Activated CD4-positive, CD25-positive, alpha-beta regulatory T cell treated with anti-CD3 and anti-CD28 coated beads, Interleukin-2, amount 50 U/mL, for 16 hours (primary cell): ENCODE measurements around the gene ASRGL1.
"Not testable (repeated sequence)": the region's sequence is repeated elsewhere in the genome, so short reads cannot be mapped to it uniquely, and the experiment has no call there.

ENCODE experiments used
- DNase-seq: peaks from one replicate; pipeline ENCODE4 v3.0.0-alpha.2; 2020; ENCODE audit warnings: low read depth, low spot score

ASRGL1 gene

DNA sequence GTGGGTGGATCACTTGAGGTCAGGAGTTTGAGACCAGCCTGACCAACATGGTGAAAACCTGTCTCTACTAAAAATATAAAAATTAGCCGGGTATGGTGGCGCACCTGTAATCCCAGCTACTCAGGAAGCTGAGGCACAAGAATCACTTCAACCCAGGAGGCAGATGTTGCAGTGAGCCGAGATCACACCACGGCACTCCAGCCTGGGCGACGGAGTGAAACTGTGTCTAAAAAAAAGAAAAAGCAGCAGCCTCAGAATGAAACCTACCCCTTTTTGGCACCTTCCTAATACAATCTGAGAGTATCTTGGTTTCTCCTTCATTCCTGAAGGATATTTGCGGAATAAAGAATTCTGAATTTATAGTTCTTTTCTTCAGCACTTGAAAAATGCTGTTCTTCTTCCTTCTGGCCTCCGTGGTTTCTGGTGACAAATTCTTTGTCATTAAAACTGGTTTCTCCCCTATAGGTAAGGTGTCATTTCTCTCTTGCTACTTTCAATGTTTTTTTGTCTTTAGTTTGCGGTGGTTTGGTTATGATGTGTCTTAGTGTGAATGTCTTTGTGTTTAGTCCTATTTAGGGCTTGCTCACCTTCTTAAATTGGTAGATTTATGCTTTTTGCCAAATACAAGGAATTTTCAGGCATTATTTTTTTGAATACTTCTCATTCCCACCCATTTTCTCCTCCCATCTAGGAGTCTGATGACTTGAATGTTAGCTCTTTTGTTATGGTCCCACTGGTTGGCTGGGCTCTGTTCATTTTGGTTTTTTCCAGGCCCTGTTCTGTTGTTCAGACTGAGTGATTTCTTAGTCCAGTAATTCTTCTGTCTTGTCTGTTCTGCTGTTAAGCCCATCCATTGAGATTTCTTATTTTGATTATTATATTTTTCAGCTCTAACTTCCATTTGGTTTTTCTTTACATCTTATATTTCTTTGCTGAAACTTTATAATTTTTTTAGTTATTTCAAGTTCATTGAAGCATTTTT is 15.4 kb downstream of the ASRGL1 start:
- no peak for DNase-seq

DNA sequence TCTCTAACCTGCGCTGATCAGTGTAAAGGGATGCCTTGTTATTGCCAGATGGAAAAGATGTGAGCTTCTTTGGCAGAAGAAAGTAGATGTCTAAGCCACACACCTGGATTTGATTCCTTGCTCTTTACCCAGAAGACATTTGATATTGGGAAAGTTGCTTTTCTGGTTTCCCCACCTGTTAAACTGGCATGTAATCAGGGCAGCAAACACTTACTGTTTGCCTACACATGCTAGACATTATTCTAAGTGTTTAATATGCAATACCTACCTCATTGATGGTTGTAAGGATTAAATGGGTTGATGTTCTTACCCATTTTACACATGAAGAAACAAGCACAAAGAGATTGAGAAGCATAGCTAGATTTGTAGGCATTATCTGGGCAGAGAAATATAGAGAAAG is 16.6 kb downstream of the ASRGL1 start:
- no peak for DNase-seq

DNA sequence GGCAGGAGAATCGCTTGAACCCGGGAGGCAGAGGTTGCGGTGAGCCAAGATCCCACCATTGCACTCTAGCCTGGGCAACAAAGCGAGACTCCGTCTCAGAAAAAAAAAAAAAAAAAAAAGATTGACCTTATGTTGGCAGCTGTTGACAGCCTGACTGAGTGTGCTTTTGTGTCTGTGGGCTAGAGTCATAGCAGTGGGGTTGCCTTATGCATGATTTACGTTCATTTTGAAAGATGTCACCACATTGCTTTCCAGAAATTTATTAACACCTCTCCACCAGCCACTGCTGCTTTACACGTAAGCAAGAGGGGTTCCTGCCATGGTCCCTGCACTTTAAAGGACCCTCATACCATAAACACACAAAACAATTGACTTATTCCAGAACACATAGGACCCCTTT is 21.0 kb downstream of the ASRGL1 start:
- DNase-seq, result no peak

DNA sequence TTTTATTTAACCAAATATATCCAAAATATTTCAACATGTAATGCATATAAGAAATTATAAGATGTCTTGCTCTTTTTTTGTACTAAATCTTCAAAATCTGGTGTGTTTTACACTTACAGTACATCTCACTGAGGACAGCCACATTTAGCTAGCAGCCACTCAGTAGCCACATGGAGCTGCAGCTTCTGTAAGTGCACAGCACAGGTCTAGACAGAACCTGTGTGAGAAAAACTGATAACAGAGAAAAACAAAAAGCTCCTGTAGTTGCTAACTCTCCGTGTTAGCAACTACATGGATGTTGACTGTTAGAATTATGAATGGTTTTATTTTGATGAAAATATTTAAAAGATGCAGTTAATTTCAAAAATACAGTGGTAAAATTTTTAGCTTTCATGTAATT is 22.2 kb downstream of the ASRGL1 start:
- DNase-seq, result no peak

DNA sequence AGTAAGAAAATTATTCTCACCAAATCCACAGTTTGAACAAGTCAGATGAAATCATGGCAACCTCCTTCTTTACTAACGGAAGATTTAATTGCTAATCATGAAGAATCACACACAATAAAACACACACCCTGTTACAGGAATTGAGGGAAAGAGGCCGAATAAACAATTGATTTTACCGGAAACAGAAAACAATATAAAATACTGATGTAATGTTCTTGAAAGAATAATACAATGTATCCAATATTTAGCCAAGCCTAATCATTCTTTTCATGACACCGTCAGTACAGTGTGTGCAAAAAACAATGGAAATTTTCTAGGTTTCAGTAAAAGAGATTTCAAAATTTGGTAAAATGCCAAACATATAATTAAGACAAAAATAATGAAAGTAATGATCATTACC is 23.4 kb downstream of the ASRGL1 start:
- no peak for DNase-seq

DNA sequence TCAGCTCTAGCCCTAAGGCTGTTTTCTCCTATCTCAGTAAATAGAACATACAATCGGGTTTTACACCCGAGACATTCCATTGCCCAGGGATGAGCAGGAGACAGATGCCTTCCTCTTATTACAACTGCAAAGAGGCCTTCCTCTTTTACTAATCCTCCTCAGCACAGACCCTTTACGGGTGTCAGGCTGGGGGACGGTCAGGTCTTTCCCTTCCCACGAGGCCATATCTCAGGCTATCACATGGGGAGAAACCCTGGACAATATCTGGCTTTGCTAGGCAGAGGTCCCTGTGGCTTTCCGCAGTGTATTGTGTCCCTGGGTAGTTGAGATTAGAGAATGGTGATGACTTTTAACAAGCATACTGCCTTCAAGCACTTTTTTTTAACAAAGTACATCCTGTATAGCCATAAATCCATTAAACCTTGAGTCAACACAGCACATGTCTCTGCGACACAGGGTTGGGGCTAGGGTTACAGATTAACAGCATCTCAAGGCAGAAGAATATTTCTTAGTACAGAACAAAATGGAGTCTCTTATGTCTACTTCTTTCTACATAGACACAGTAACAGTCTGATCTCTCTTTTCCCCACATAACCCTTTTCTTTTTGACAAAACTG is 31.7 kb downstream of the ASRGL1 start:
- DNase-seq, result not testable (repeated sequence)

DNA sequence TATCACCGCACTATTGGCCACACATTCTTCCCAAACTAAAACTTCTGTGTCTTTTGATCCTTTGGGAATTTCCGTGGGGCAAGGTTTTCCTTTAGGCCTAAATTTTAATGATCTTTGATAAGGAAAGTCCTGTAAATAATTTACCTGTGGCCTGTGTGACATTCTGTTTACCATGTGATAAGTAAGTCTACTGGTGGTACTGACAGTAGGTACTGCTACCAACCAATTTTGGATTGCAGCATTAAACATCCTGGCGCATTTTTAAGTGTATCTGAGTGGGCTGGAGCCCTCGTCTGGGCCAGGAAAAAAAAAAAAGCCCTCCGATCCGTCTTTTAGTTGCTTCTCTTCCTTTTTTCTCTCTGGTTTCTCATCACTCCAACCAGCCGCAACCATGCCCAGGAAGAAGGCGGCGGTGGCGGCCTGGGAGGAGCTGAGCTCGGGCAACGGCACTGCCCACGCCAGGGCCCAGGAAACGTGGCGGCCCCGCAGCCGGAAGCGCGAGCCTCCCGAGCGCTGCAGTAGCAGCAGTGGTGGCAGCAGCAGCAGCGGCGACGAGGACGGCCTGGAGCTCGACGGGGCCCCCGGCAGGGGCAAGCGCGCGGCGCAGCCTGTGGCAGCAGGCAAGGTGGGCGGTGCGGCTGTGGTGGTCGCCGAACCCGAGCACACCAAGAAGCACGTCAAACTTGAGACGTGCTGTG is 33.6 kb downstream of the ASRGL1 start:
- DNase-seq, result no peak

DNA sequence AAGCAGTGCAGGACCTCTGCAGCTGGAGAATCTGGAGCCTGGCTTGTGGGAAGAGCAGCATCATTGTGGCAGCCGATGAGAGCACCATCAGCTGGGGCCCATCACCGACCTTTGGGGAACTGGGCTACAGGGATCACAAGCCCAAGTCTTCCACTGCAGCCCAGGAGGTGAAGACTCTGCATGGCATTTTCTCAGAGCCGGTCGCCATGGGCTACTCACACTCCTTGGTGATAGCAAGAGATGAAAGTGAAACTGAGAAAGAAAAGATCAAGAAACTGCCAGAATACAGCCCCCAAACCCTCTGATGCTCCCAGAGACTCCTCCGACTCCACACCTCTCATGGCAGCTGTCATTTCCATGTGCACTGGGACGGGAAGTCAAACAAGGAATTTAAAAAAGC is 35.6 kb downstream of the ASRGL1 start:
- no peak for DNase-seq

DNA sequence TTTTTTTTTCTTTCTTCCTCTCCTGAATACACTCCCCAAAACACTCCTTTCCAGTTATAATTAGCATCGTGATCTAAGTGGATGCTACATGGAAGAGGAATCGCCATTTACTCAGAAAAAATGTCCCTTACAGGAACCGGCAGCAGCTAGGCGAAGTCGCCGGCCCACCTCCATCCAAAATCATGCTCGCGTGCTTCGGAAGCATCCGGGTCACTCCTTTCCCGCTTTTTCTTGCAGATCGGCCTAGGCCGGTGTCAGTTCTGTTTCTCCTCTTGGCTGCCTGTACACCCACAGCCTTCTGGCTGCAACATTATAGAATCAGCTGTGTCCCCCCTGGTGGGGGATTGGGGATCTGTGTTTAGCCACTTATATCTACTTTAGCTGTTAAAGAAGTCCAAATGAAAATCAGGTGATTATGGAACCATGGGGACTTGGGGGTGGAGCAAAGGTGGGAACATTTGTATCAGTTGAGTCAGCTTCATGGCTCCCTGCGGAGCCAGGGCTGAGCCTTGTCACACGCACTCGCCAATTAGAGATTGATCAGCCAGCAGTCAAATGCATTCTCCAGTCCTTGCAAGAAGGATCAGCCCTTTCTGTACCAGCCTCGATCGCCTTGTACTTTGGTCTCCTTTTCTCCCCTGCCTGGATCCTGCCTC is 36.3 kb downstream of the ASRGL1 start:
- no peak for DNase-seq

DNA sequence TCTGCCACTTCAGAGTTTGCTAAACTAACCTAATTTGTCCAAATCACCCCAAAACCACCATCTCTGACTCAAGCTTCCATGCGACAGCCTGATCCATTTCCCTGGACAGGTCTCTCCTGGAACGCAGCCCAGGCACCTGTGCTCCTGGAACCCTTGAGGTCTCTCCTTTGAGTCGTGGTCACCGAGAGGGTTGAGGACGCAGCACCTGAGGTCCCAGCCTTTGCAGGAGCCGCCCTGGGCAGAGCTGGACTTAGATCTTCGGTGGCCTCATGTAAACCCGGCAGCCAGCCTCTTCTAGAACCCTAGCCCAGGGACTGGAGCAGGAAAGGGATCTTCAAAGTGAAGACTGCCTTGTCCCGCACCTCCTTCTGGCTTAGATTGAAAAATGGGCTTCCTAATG is 37.6 kb downstream of the ASRGL1 start:
- DNase-seq, result no peak

DNA sequence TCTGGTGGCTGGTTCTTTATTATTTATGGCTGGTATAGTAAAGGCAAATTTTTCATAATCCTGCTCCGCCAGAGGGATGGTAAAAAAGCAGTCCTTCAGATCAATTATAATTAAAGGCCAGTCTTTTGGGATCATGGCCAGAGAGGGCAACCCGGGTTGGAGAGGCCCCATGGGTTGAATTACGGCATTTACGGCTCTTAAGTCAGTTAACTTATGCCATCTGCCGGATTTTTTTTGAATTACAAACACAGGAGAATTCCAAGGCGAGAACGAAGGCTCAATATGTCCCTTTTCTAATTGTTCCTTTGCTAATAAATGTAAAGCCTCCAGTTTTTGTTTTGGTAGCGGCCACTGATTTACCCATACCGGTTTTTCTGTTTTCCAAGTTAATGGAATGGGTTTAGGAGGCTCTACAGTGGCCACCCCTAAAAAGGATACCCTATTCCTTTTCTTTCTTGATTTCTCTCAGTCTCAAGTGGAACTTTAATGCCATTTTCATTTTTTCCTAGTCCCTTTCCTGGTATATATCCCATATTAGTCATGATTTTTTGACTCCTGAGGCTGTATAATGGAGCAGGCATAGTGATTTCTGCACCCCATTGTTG is 41.3 kb downstream of the ASRGL1 start:
- DNase-seq, result not testable (repeated sequence)

DNA sequence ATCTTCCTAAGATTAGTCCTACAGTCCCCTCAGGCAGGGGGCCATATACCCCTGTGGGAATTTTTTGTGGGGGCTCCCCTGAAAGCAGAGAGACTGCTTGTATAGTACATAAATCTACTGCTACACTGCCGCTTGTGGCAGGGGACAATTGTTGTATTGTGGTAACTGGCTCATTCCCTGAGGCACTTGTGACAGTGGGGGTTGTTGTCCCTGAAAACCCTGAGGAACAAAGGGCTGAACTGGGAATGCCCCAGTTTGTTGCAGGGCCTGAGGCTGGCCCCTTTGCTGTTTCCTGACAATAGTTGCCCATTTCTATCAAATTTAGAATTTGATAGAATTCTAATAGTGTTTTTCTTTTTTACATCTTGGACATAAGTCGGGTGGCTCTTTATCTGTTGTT is 42.3 kb downstream of the ASRGL1 start:
- DNase-seq, result not testable (repeated sequence)

DNA sequence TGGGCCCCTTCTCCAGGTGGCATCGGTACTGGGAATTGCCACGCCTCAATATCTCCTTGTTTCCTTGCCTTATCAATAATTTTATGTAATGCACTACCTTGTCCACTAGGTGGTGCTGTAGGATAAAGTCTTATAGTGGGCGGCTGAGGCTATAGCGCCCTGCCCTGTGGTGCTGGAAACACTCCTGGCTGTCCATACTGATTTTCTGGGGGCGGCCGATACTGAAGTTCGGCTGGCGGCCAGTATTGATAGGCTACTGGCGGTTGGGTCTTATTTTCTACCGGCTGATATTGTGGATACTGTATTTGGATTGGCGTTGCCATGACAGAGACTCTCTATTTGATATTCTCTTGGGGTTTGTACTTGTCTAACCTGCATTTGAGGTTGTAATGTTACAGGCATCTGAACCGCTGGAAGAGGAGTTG is 43.6 kb downstream of the ASRGL1 start:
- DNase-seq, result peak; percentile 26

DNA sequence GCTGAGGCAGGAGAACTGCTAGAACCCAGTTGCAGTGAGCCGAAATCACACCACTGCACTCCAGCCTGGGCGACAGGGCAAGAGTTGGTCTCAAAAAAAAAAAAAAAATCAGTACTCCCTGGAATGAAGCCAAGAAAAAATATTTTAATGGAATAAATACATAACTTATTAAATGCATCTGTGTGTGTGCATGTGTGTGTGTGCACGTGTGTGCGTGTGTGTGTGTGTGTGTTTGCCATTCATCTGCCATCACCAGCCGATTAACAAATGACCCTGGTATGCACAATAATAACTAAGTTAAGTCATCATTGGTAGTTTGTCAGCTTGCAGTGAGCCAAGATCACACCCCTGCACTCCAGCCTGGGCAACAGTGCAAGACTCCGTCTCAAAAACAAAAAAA is 46.6 kb downstream of the ASRGL1 start:
- DNase-seq, result no peak

DNA sequence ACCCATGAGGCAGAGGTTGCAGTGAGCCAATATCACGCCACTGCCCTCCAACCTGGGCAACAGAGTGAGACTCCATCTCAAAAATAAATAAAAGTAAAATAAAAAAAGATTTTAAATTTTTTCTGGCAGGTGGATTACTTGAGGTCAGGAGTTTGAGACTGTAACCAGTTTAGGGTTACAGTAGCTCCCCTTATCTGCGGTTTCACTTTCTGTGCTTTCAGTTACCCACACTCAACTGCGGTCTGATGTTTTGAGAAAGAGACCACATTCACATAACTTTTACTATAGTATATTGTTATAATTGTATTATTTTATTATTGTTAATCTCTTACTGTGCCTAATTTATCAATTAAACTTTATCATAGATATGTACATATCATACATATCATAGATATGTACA is 48.8 kb downstream of the ASRGL1 start:
- not testable (repeated sequence) for DNase-seq

DNA sequence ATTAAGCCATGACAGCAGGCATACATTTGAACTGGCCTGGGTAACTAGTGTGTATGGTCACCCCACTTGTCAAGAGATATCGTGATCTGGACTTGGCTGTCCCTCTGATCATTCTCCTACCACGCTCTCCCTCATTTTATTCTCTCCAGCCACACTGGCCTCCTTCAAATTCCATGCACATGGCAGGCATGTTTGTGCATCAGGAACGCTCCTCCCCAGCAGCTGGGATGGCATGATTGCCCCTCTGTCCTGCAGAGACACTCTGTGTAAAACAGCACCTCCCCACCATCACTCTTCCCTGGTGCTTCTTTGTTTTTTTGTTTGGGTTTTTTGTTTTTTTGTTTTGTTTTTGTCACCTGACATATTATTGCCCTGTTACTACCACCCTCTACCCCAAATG is 50.1 kb downstream of the ASRGL1 start:
- DNase-seq, result no peak

DNA sequence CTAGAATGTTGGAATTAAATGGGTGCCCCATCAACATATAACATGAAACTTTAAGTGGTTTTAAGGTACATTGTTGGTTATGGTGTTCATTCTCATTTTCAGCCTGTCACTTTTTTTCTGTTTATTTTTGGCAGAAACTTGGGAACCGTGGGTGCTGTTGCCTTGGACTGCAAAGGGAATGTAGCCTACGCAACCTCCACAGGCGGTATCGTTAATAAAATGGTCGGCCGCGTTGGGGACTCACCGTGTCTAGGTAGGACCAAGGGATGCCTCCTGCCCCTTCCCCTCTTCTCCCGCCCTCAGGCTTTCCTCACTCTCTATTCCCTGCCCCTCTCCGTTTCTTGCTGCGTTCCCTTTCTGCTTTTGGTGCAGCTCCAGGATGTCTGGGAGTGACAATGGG is 51.8 kb downstream of the ASRGL1 start:
- no peak for DNase-seq

DNA sequence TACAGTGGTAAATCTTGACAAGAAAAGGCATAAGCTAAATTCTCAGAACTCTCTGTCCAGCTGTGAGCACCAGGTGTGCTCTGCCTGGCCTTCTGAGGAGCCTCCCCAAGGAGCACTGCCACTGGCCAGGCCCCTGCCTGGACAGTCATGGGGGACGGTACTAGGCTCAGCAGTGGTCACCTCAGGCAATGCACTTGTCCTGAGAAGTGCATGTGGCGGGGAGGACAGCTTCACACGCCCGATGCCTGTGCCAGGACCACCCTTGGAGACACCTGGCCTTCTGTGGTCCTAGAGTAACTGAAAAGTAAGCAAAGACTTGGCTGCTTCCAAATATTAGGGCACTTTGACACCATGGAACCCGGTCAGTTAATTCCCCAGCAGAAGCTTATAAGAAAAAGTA is 53.0 kb downstream of the ASRGL1 start:
- no peak for DNase-seq

DNA sequence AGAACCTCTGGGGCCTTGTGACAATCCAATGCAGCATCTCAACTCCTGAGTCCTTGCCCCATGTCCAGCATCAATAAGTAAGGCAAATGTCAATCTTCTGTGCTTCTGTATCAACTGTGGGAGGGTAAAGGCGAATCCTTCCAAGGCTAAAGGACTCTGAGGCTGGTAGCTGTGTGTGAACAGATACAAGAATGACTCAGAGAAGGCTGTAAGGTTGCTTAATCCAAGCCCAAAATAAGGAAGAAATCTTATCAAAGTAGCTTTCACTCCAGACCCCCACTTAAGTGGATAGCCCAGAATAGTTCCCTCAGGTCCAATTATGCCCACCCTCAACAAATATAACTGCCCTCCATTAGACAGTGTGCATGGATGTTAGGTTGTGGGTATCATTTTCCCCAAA is 53.5 kb downstream of the ASRGL1 start:
- DNase-seq, result no peak

DNA sequence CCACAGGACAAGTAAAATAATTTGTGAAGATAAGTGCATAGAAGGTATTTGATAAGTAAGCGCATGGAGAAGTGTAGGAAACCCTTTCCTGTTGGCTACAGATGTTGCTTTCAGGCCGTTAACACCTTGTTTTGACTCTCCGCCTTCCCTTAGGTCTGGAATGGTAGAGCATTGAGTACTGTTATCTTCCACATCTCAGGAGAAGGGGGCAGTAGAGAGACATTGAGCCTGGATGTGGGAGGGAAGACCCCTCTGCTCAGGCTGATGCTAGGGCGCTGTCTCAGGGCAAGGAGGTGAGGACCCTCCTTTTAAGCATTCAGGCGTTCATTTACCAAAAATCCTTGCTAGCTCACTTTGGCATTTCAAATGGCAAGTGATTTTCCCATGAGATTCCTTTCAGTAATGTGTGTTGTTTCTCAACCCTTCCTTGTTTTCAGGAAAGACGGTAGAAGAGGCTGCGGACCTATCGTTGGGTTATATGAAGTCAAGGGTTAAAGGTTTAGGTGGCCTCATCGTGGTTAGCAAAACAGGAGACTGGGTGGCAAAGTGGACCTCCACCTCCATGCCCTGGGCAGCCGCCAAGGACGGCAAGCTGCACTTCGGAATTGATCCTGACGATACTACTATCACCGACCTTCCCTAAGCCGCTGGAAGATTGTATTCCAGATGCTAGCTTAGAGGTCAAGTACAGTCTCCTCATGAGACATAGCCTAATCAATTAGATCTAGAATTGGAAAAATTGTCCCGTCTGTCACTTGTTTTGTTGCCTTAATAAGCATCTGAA is 54.6 kb downstream of the ASRGL1 start:
- no peak for DNase-seq

DNA sequence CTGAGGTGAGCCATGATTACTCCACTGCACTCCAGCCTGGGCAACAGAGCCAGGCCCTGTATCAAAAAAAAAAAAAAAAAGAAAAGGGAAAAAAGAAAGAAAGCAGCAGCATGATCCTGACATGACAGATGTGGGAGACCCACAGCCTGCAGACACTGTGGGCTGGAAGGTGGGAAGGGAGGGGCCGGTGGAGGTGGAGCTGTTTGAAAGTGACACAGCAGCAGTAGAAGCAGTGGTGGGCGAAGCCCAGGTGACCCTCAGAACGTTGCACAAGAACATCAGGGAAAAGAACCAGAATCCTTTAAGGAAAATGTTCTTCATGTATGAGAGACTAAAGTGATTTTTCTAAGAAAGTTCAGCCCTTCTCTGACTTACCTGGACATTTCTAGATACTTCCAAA is 55.3 kb downstream of the ASRGL1 start:
- DNase-seq, result no peak
